Measurements from ENCODE around the gene DONSON.
A peak's percentile ranks its signal among the peaks of the same experiment; 100 is the strongest.

The DONSON gene

DNA sequence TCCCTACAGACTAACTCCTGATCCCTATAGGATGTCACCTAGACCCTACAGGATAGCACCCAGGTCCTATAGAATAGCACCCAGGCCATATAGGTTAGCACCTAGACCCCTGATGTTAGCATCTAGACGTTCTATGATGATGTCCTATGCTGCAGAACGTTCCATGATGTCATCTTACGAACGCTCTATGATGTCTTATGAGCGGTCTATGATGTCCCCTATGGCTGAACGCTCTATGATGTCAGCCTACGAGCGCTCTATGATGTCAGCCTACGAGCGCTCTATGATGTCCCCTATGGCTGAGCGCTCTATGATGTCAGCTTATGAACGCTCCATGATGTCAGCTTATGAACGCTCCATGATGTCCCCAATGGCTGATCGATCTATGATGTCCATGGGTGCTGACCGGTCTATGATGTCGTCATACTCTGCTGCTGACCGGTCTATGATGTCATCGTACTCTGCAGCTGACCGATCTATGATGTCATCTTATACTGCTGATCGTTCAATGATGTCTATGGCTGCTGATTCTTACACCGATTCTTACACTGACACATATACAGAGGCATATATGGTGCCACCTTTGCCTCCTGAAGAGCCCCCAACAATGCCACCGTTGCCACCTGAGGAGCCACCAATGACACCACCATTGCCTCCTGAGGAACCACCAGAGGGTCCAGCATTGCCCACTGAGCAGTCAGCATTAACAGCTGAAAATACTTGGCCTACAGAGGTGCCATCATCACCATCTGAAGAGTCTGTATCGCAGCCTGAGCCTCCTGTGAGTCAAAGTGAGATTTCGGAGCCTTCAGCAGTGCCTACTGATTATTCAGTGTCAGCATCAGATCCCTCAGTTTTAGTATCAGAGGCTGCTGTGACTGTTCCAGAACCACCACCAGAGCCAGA lies 36.1 kb downstream of the DONSON start:
- peaks cover 93% of the 10 kb centered on the region for H3K36me3 ChIP-seq (ENCODE audit: low read depth)
- ATAC-seq (ENCODE audit: low read depth): peak; percentile 19; the same call in 1 of the 3 replicates

DNA sequence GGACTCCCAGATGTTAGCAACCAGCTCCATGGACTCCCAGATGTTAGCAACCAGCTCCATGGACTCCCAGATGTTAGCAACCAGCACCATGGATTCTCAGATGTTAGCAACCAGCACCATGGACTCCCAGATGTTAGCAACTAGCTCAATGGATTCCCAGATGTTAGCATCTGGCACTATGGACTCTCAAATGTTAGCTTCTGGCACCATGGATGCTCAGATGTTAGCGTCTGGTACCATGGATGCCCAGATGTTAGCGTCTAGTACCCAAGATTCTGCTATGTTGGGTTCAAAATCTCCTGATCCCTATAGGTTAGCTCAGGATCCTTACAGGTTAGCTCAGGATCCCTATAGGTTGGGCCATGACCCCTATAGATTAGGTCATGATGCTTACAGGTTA lies 36.8 kb downstream of the DONSON start:
- ATAC-seq (ENCODE audit: low read depth) (no peak), DNase-seq (ENCODE audit: low spot score) (no peak)
- Histone ChIP-seq H3K27me3 (ENCODE audit: insufficient read depth, poor library complexity, severe bottlenecking) (no peaks in the 10 kb centered on the region), H3K9me3 (ENCODE audit: severe bottlenecking) (peaks cover 2% of the 10 kb centered on the region), H3K27ac (ENCODE audit: poor library complexity, severe bottlenecking) (no peak overlapping the region), H3K36me3 (ENCODE audit: low read depth) (peaks cover 93% of the 10 kb centered on the region), H3K4me3 (ENCODE audit: severe bottlenecking) (no peak overlapping the region), H3K4me1 (ENCODE audit: insufficient read depth, poor library complexity, severe bottlenecking) (no peaks in the 10 kb centered on the region)
- TF ChIP-seq, protein P1, sequence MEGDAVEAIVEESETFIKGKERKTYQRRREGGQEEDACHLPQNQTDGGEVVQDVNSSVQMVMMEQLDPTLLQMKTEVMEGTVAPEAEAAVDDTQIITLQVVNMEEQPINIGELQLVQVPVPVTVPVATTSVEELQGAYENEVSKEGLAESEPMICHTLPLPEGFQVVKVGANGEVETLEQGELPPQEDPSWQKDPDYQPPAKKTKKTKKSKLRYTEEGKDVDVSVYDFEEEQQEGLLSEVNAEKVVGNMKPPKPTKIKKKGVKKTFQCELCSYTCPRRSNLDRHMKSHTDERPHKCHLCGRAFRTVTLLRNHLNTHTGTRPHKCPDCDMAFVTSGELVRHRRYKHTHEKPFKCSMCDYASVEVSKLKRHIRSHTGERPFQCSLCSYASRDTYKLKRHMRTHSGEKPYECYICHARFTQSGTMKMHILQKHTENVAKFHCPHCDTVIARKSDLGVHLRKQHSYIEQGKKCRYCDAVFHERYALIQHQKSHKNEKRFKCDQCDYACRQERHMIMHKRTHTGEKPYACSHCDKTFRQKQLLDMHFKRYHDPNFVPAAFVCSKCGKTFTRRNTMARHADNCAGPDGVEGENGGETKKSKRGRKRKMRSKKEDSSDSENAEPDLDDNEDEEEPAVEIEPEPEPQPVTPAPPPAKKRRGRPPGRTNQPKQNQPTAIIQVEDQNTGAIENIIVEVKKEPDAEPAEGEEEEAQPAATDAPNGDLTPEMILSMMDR (IDR thresholded peaks at IDR 0.05; ENCODE audit: poor library complexity, severe bottlenecking): no peak

More for the DNA sequence above, 36.1 kb downstream of the DONSON start:
- TF ChIP-seq, protein P1 (IDR thresholded peaks at IDR 0.05; ENCODE audit: poor library complexity, severe bottlenecking): no peak
- no peak for DNase-seq (ENCODE audit: low spot score)
- no peak overlapping the region for H3K27ac ChIP-seq (ENCODE audit: poor library complexity, severe bottlenecking)
- no peak overlapping the region for H3K4me3 ChIP-seq (ENCODE audit: severe bottlenecking)
- peaks cover 2% of the 10 kb centered on the region for H3K9me3 ChIP-seq (ENCODE audit: severe bottlenecking)
- H3K4me1 ChIP-seq (ENCODE audit: insufficient read depth, poor library complexity, severe bottlenecking): no peaks in the 10 kb centered on the region
- no peaks in the 10 kb centered on the region for H3K27me3 ChIP-seq (ENCODE audit: insufficient read depth, poor library complexity, severe bottlenecking)

DNA sequence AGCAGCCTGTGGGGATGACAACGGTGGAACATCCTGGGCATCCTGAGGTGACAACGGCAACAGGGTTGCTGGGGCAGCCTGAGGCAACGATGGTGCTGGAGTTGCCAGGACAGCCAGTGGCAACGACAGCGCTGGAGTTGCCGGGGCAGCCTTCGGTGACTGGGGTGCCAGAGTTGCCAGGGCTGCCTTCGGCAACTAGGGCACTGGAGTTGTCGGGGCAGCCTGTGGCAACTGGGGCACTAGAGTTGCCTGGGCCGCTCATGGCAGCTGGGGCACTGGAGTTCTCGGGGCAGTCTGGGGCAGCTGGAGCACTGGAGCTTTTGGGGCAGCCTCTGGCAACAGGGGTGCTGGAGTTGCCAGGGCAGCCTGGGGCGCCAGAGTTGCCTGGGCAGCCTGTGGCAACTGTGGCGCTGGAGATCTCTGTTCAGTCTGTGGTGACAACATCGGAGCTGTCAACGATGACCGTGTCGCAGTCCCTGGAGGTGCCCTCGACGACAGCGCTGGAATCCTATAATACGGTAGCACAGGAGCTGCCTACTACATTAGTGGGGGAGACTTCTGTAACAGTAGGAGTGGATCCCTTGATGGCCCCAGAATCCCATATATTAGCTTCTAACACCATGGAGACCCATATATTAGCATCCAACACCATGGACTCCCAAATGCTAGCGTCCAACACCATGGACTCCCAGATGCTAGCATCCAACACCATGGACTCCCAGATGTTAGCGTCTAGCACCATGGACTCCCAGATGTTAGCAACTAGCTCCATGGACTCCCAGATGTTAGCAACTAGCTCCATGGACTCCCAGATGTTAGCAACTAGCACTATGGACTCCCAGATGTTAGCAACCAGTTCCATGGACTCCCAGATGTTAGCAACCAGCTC lies 37.5 kb downstream of the DONSON start:
- no peak for DNase-seq (ENCODE audit: low spot score)
- Histone ChIP-seq H3K36me3 (ENCODE audit: low read depth) (peaks cover 93% of the 10 kb centered on the region), H3K9me3 (ENCODE audit: severe bottlenecking) (peaks cover 2% of the 10 kb centered on the region), H3K4me1 (ENCODE audit: insufficient read depth, poor library complexity, severe bottlenecking) (peaks cover 1% of the 10 kb centered on the region), H3K27ac (ENCODE audit: poor library complexity, severe bottlenecking) (no peak overlapping the region), H3K4me3 (ENCODE audit: severe bottlenecking) (no peak overlapping the region), H3K27me3 (ENCODE audit: insufficient read depth, poor library complexity, severe bottlenecking) (no peaks in the 10 kb centered on the region)
- ATAC-seq (ENCODE audit: low read depth): no peak
- TF ChIP-seq, protein P1 (IDR thresholded peaks at IDR 0.05; ENCODE audit: poor library complexity, severe bottlenecking): no peak

DNA sequence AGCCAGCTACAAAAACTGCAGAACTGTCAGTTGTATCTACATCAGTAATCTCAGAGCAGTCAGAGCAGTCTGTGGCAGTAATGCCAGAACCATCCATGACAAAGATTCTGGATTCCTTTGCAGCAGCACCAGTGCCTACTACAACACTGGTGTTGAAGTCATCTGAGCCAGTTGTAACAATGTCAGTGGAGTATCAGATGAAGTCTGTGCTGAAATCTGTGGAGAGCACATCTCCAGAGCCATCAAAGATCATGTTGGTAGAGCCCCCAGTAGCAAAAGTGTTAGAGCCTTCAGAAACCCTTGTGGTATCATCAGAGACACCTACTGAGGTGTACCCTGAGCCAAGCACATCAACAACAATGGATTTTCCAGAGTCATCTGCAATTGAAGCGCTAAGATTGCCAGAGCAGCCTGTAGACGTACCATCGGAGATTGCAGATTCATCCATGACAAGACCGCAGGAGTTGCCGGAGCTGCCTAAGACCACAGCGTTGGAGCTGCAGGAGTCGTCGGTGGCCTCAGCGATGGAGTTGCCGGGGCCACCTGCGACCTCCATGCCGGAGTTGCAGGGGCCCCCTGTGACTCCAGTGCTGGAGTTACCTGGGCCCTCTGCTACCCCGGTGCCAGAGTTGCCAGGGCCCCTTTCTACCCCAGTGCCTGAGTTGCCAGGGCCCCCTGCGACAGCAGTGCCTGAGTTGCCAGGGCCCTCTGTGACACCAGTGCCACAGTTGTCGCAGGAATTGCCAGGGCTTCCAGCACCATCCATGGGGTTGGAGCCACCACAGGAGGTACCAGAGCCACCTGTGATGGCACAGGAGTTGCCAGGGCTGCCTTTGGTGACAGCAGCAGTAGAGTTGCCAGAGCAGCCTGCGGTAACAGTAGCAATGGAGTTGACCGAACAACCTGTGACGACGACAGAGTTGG lies 38.4 kb downstream of the DONSON start:
- Histone ChIP-seq H3K9me3 (ENCODE audit: severe bottlenecking) (no peaks in the 10 kb centered on the region), H3K27ac (ENCODE audit: poor library complexity, severe bottlenecking) (no peak overlapping the region), H3K4me1 (ENCODE audit: insufficient read depth, poor library complexity, severe bottlenecking) (peaks cover 10% of the 10 kb centered on the region), H3K4me3 (ENCODE audit: severe bottlenecking) (no peak overlapping the region), H3K27me3 (ENCODE audit: insufficient read depth, poor library complexity, severe bottlenecking) (no peaks in the 10 kb centered on the region), H3K36me3 (ENCODE audit: low read depth) (peaks cover 93% of the 10 kb centered on the region)
- DNase-seq (ENCODE audit: low spot score) (no peak), ATAC-seq (ENCODE audit: low read depth) (no peak)
- TF ChIP-seq, protein P1 (IDR thresholded peaks at IDR 0.05; ENCODE audit: poor library complexity, severe bottlenecking): no peak

Data from RWPE2 (cell line).